Measurements from ENCODE around the gene NTSR2. TPM values are rescaled to one million over a fixed set of nuclear protein-coding genes. Genes with fewer than 3 reads are reported as not detected.

The NTSR2 gene
- total RNA-seq, 1 experiment from 2014 or later: not detected

GRCh38 chr2:11658208-11659114 is 11.5 kb downstream of the NTSR2 start (continued):
- TF ChIP-seq, protein P1, sequence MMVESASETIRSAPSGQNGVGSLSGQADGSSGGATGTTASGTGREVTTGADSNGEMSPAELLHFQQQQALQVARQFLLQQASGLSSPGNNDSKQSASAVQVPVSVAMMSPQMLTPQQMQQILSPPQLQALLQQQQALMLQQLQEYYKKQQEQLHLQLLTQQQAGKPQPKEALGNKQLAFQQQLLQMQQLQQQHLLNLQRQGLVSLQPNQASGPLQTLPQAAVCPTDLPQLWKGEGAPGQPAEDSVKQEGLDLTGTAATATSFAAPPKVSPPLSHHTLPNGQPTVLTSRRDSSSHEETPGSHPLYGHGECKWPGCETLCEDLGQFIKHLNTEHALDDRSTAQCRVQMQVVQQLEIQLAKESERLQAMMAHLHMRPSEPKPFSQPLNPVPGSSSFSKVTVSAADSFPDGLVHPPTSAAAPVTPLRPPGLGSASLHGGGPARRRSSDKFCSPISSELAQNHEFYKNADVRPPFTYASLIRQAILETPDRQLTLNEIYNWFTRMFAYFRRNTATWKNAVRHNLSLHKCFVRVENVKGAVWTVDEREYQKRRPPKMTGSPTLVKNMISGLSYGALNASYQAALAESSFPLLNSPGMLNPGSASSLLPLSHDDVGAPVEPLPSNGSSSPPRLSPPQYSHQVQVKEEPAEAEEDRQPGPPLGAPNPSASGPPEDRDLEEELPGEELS (CRISPR knock-in tag; IDR thresholded peaks at IDR 0.05): no peak
- TF ChIP-seq, protein P2, sequence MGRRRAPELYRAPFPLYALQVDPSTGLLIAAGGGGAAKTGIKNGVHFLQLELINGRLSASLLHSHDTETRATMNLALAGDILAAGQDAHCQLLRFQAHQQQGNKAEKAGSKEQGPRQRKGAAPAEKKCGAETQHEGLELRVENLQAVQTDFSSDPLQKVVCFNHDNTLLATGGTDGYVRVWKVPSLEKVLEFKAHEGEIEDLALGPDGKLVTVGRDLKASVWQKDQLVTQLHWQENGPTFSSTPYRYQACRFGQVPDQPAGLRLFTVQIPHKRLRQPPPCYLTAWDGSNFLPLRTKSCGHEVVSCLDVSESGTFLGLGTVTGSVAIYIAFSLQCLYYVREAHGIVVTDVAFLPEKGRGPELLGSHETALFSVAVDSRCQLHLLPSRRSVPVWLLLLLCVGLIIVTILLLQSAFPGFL (CRISPR knock-in tag; IDR thresholded peaks at IDR 0.05; ENCODE audit: borderline replicate concordance): no peak
- TF ChIP-seq ZNF263 (CRISPR knock-in tag; IDR thresholded peaks at IDR 0.05; ENCODE audit: low read depth): no peak
- TF ChIP-seq, protein P3, sequence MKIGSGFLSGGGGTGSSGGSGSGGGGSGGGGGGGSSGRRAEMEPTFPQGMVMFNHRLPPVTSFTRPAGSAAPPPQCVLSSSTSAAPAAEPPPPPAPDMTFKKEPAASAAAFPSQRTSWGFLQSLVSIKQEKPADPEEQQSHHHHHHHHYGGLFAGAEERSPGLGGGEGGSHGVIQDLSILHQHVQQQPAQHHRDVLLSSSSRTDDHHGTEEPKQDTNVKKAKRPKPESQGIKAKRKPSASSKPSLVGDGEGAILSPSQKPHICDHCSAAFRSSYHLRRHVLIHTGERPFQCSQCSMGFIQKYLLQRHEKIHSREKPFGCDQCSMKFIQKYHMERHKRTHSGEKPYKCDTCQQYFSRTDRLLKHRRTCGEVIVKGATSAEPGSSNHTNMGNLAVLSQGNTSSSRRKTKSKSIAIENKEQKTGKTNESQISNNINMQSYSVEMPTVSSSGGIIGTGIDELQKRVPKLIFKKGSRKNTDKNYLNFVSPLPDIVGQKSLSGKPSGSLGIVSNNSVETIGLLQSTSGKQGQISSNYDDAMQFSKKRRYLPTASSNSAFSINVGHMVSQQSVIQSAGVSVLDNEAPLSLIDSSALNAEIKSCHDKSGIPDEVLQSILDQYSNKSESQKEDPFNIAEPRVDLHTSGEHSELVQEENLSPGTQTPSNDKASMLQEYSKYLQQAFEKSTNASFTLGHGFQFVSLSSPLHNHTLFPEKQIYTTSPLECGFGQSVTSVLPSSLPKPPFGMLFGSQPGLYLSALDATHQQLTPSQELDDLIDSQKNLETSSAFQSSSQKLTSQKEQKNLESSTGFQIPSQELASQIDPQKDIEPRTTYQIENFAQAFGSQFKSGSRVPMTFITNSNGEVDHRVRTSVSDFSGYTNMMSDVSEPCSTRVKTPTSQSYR (CRISPR knock-in tag; IDR thresholded peaks at IDR 0.05): no peak

GRCh38 chr2:11657646-11658045 is 12.3 kb downstream of the NTSR2 start:
- H3K9me3 Mint-ChIP-seq: peaks cover 8% of the 10 kb centered on the region
- ATAC-seq (no peak), DNase-seq (ENCODE audit: low spot score) (no peak)
- ChIA-PET CTCF (no interaction called here), POLR2A (no interaction called here)
- no peaks in the 10 kb centered on the region for H3K4me1 Mint-ChIP-seq
- TF ChIP-seq, protein P4, sequence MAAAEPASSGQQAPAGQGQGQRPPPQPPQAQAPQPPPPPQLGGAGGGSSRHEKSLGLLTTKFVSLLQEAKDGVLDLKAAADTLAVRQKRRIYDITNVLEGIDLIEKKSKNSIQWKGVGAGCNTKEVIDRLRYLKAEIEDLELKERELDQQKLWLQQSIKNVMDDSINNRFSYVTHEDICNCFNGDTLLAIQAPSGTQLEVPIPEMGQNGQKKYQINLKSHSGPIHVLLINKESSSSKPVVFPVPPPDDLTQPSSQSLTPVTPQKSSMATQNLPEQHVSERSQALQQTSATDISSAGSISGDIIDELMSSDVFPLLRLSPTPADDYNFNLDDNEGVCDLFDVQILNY (CRISPR knock-in tag; IDR thresholded peaks at IDR 0.05): no peak
- TF ChIP-seq ATF1 (CRISPR knock-in tag; IDR thresholded peaks at IDR 0.05) (no peak), NFATC4 (CRISPR knock-in tag; IDR thresholded peaks at IDR 0.05) (no peak), CREM (CRISPR knock-in tag; IDR thresholded peaks at IDR 0.05) (no peak), IRF2 (CRISPR knock-in tag; IDR thresholded peaks at IDR 0.05; ENCODE audit: borderline replicate concordance, low read depth) (no peak), GABPB1 (CRISPR knock-in tag; IDR thresholded peaks at IDR 0.05) (no peak)
- TF ChIP-seq, protein P5, sequence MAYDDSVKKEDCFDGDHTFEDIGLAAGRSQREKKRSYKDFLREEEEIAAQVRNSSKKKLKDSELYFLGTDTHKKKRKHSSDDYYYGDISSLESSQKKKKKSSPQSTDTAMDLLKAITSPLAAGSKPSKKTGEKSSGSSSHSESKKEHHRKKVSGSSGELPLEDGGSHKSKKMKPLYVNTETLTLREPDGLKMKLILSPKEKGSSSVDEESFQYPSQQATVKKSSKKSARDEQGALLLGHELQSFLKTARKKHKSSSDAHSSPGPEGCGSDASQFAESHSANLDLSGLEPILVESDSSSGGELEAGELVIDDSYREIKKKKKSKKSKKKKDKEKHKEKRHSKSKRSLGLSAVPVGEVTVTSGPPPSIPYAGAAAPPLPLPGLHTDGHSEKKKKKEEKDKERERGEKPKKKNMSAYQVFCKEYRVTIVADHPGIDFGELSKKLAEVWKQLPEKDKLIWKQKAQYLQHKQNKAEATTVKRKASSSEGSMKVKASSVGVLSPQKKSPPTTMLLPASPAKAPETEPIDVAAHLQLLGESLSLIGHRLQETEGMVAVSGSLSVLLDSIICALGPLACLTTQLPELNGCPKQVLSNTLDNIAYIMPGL (CRISPR knock-in tag; IDR thresholded peaks at IDR 0.05): no peak
- TF ChIP-seq, protein P6, sequence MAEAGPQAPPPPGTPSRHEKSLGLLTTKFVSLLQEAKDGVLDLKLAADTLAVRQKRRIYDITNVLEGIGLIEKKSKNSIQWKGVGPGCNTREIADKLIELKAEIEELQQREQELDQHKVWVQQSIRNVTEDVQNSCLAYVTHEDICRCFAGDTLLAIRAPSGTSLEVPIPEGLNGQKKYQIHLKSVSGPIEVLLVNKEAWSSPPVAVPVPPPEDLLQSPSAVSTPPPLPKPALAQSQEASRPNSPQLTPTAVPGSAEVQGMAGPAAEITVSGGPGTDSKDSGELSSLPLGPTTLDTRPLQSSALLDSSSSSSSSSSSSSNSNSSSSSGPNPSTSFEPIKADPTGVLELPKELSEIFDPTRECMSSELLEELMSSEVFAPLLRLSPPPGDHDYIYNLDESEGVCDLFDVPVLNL (CRISPR knock-in tag; IDR thresholded peaks at IDR 0.05; ENCODE audit: borderline replicate concordance, low read depth): no peak
- no peak overlapping the region for H3K4me3 Mint-ChIP-seq
- no peak overlapping the region for H3K27ac Mint-ChIP-seq
- peaks cover 4% of the 10 kb centered on the region for H3K27me3 Mint-ChIP-seq (ENCODE audit: low read depth)
- peaks cover 6% of the 10 kb centered on the region for H3K36me3 Mint-ChIP-seq

Data from WTC11 (cell line).